Measurements from ENCODE around the gene TMC7. TPM values are rescaled to one million over a fixed set of nuclear protein-coding genes. Genes with fewer than 3 reads are reported as not detected.
A peak's percentile ranks its signal among the peaks of the same experiment; 100 is the strongest.

TMC7 gene
- total and polyA plus RNA-seq, 2 of the 13 experiments (the other 11 are each of a cell fraction or from before 2014, with no cell fraction given) = 1.2 to 5.1 TPM

- Histone ChIP-seq H3K9ac (ENCODE audit: insufficient read depth, low read depth, low read length) (peak overlapping the region; percentile 98), H3K4me2 (ENCODE audit: low read depth, low read length) (peak overlapping the region; percentile 86), H3K4me3 (replicated peaks in 1 of 3; ENCODE audit: insufficient read depth in 1 of 3, low read depth in 2 of 3, low read length in 3 of 3) (peak overlapping the region; percentile 66 to 87 (median 86)), H3K9me3 (ENCODE audit: low read length) (no peaks in the 10 kb centered on the region), H3K79me2 (ENCODE audit: insufficient read depth, low read length) (peaks cover 11% of the 10 kb centered on the region), H3K27ac (ENCODE audit: extremely low read length, insufficient read depth, low read length) (peak overlapping the region; percentile 96), H2AFZ (ENCODE audit: low read length) (peak overlapping the region; percentile 57), H4K20me1 (ENCODE audit: insufficient read depth, low read length) (no peaks in the 10 kb centered on the region), H3K36me3 (replicated peaks in 1 of 2; ENCODE audit: control insufficient read depth in 1 of 2, insufficient read depth in 2 of 2, low read length in 2 of 2) (peaks cover 5 to 8% of the 10 kb centered on the region in 2 experiments; a peak in 4 of 5 replicates), H3K4me1 (ENCODE audit: insufficient read depth, low read length) (peaks cover 24% of the 10 kb centered on the region), H3K27me3 (ENCODE audit: control insufficient read depth in 1 of 2, insufficient read depth in 2 of 2, low read length in 2 of 2) (no peaks in the 10 kb centered on the region; a peak in 1 of 5 replicates)
- no peak for ATAC-seq
- no peak for DNase-seq (ENCODE audit: low spot score)
- ChIA-PET POLR2A (interaction anchor here (0.7 to 1.9 kb wide), 9 partner anchors 20 to 268 kb away, joined by 3 to 14 read pairs (median 4); partner anchors contain the start of genes ITPRIPL2 and SMG1), CTCF (ENCODE audit: low intra/inter-chr PET ratio, low total read pairs) (interaction anchor here (2.3 kb wide), 1 partner anchor 85 kb away, joined by 23 read pairs; the partner anchor contains the start of gene TMC7)
- no peak for FAIRE-seq
- 44% methylated on average over 19 of the region's 19 CpGs for WGBS (ENCODE audit: low lambda C conversion rate)
- intact Hi-C loops (cut with micrococcal nuclease; ENCODE audit: unreplicated experiment) = no loop called here
- no TSS peak for BruUV-seq (replicated peaks)
- in situ Hi-C loops (cut with HindIII; ENCODE audit: extremely low pct_ligation_motif_present, low pct_unique_long_range_greater_than_20kb) = no loop called here
- 0 out of 2 replicates have a peak, but pooled peaks have one; percentile 50 for TF ChIP-seq GPN1 (CRISPR knock-in tag; IDR thresholded peaks at IDR 0.05; ENCODE audit: borderline replicate concordance)
- TF ChIP-seq MZF1 (CRISPR knock-in tag; IDR thresholded peaks at IDR 0.05; ENCODE audit: borderline replicate concordance) = no peak
- TF ChIP-seq, protein P1, sequence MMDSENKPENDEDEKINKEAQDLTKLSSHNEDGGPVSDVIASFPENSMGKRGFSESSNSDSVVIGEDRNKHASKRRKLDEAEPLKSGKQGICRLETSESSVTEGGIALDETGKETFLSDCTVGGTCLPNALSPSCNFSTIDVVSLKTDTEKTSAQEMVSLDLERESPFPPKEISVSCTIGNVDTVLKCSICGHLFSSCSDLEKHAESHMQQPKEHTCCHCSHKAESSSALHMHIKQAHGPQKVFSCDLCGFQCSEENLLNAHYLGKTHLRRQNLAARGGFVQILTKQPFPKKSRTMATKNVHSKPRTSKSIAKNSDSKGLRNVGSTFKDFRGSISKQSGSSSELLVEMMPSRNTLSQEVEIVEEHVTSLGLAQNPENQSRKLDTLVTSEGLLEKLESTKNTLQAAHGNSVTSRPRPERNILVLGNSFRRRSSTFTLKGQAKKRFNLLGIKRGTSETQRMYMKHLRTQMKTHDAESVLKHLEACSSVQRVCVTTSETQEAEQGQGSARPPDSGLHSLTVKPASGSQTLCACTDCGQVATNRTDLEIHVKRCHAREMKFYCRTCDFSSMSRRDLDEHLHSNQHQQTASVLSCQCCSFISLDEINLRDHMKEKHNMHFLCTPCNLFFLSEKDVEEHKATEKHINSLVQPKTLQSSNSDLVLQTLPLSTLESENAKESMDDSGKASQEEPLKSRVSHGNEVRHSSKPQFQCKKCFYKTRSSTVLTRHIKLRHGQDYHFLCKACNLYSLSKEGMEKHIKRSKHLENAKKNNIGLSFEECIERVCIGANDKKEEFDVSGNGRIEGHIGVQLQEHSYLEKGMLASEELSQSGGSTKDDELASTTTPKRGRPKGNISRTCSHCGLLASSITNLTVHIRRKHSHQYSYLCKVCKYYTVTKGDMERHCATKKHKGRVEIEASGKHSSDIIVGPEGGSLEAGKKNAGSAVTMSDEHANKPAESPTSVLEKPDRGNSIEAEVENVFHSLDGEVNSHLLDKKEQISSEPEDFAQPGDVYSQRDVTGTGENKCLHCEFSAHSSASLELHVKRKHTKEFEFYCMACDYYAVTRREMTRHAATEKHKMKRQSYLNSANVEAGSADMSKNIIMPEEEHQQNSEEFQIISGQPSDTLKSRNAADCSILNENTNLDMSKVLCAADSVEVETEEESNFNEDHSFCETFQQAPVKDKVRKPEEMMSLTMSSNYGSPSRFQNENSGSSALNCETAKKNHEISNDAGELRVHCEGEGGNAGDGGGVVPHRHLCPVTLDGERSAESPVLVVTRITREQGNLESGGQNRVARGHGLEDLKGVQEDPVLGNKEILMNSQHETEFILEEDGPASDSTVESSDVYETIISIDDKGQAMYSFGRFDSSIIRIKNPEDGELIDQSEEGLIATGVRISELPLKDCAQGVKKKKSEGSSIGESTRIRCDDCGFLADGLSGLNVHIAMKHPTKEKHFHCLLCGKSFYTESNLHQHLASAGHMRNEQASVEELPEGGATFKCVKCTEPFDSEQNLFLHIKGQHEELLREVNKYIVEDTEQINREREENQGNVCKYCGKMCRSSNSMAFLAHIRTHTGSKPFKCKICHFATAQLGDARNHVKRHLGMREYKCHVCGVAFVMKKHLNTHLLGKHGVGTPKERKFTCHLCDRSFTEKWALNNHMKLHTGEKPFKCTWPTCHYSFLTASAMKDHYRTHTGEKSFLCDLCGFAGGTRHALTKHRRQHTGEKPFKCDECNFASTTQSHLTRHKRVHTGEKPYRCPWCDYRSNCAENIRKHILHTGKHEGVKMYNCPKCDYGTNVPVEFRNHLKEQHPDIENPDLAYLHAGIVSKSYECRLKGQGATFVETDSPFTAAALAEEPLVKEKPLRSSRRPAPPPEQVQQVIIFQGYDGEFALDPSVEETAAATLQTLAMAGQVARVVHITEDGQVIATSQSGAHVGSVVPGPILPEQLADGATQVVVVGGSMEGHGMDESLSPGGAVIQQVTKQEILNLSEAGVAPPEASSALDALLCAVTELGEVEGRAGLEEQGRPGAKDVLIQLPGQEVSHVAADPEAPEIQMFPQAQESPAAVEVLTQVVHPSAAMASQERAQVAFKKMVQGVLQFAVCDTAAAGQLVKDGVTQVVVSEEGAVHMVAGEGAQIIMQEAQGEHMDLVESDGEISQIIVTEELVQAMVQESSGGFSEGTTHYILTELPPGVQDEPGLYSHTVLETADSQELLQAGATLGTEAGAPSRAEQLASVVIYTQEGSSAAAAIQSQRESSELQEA (CRISPR knock-in tag; IDR thresholded peaks at IDR 0.05; ENCODE audit: not compliant biosample characterization) = no peak
- no peak; the same call in 1 of the 2 replicates for TF ChIP-seq ZNF598 (CRISPR knock-in tag; IDR thresholded peaks at IDR 0.05; ENCODE audit: borderline replicate concordance)
- TF ChIP-seq FOSL1 (CRISPR knock-in tag; IDR thresholded peaks at IDR 0.05; ENCODE audit: borderline replicate concordance) = no peak
- TF ChIP-seq KDM3A (CRISPR knock-in tag; IDR thresholded peaks at IDR 0.05; ENCODE audit: low read depth) = peak; percentile 6; the same call in 1 of the 2 replicates
- no peak for TF ChIP-seq KMT2A (CRISPR knock-in tag; IDR thresholded peaks at IDR 0.05)
- TF ChIP-seq, protein P2, sequence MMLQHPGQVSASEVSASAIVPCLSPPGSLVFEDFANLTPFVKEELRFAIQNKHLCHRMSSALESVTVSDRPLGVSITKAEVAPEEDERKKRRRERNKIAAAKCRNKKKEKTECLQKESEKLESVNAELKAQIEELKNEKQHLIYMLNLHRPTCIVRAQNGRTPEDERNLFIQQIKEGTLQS (CRISPR knock-in tag; IDR thresholded peaks at IDR 0.05) = no peak
- TF ChIP-seq SMAD3 (CRISPR knock-in tag; IDR thresholded peaks at IDR 0.05) = peak; percentile 9; the same call in 1 of the 2 replicates
- no peak; the same call in 1 of the 2 replicates for TF ChIP-seq NRL (CRISPR knock-in tag; IDR thresholded peaks at IDR 0.05; ENCODE audit: borderline replicate concordance)
- TF ChIP-seq, protein P3, sequence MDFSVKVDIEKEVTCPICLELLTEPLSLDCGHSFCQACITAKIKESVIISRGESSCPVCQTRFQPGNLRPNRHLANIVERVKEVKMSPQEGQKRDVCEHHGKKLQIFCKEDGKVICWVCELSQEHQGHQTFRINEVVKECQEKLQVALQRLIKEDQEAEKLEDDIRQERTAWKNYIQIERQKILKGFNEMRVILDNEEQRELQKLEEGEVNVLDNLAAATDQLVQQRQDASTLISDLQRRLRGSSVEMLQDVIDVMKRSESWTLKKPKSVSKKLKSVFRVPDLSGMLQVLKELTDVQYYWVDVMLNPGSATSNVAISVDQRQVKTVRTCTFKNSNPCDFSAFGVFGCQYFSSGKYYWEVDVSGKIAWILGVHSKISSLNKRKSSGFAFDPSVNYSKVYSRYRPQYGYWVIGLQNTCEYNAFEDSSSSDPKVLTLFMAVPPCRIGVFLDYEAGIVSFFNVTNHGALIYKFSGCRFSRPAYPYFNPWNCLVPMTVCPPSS (IDR thresholded peaks at IDR 0.05) = no peak
- TF ChIP-seq ZNF441 (CRISPR knock-in tag; IDR thresholded peaks at IDR 0.05; ENCODE audit: borderline replicate concordance) = no peak
- TF ChIP-seq ZSCAN25 (CRISPR knock-in tag; IDR thresholded peaks at IDR 0.05) = no peak
Observed at GRCh38 chr16:19068237-19068815, 84.6 kb downstream of the TMC7 start.
